ENCODE data around the gene SLC25A41. TPM values are rescaled to one million over a fixed set of nuclear protein-coding genes. Genes with fewer than 3 reads are reported as not detected.

Gene SLC25A41
- total and polyA plus RNA-seq, 2 donors (not counting 1 experiment from before 2014, with no cell fraction given): 0.30 to 0.48 TPM

GRCh38 chr19:6450166-6450565, 16.6 kb upstream of the SLC25A41 start:
- no peak overlapping the region for H2AFZ ChIP-seq (ENCODE audit: insufficient read depth, low read depth, low read length, poor library complexity, severe bottlenecking)
- DNase-seq: no peak
- TF ChIP-seq CTCF (IDR thresholded peaks at IDR 0.05) (no peak), EZH2 (IDR thresholded peaks at IDR 0.05; ENCODE audit: borderline replicate concordance, insufficient read depth, low read depth, low read length, poor library complexity, severe bottlenecking) (no peak)
- H3K36me3 ChIP-seq (replicated peaks in 1 of 2; ENCODE audit: control extremely low read depth in 1 of 2, control insufficient read depth in 1 of 2, extremely low read depth in 1 of 2, insufficient read depth in 2 of 2, low read length in 1 of 2): peaks cover 0 to 8% of the 10 kb centered on the region in 2 experiments
- Mint-ChIP-seq H3K4me3 (no peak overlapping the region), H3K4me1 (no peaks in the 10 kb centered on the region), H3K27ac (no peak overlapping the region), H3K27me3 (no peaks in the 10 kb centered on the region), H3K9me3 (ENCODE audit: insufficient read depth) (no peaks in the 10 kb centered on the region)
- no peak overlapping the region for H3K27ac ChIP-seq (ENCODE audit: low read length in 2 of 2)
- H3K4me2 ChIP-seq (replicated peaks; ENCODE audit: low read depth, low read length, poor library complexity, severe bottlenecking): no peak overlapping the region
- WGBS (ENCODE audit: insufficient coverage): 91% methylated on average over 1 of the region's 5 CpGs
- POLR2A ChIA-PET: no interaction called here
- intact Hi-C loops (cut with micrococcal nuclease): no loop called here
- H3K4me3 ChIP-seq (ENCODE audit: control extremely low read depth in 1 of 5, extremely low read depth in 1 of 5, insufficient read depth in 1 of 5, low read depth in 2 of 5, low read length in 4 of 5): no peak overlapping the region
- no peaks in the 10 kb centered on the region for H3K4me1 ChIP-seq (ENCODE audit: control insufficient read depth in 2 of 2, insufficient read depth in 2 of 2, low read length in 2 of 2)
- H3K9ac ChIP-seq (ENCODE audit: low read length): no peak overlapping the region
- peaks cover 0 to 29% (median 9%) of the 10 kb centered on the region in 3 donors for H3K9me3 ChIP-seq (ENCODE audit: control extremely low read depth in 1 of 3, control insufficient read depth in 2 of 3, insufficient read depth in 1 of 3, low read length in 2 of 3)
- no peaks in the 10 kb centered on the region for H3K27me3 ChIP-seq (replicated peaks in 1 of 4; ENCODE audit: control extremely low read depth in 1 of 4, control insufficient read depth in 3 of 4, insufficient read depth in 4 of 4, low read length in 3 of 4)
- no peaks in the 10 kb centered on the region for H3K79me2 ChIP-seq (ENCODE audit: control insufficient read depth, insufficient read depth, low read length)
- ATAC-seq (ENCODE audit: low read depth): no peak
- no peaks in the 10 kb centered on the region for H4K20me1 ChIP-seq (ENCODE audit: control insufficient read depth, insufficient read depth, low read length, poor library complexity, severe bottlenecking)
- CTCF ChIA-PET: no interaction called here

- Histone ChIP-seq H4K20me1 (ENCODE audit: control insufficient read depth, insufficient read depth, low read length, poor library complexity, severe bottlenecking) (no peaks in the 10 kb centered on the region), H3K27ac (ENCODE audit: low read length in 2 of 2) (no peak overlapping the region), H3K36me3 (replicated peaks in 1 of 2; ENCODE audit: control extremely low read depth in 1 of 2, control insufficient read depth in 1 of 2, extremely low read depth in 1 of 2, insufficient read depth in 2 of 2, low read length in 1 of 2) (no peaks in the 10 kb centered on the region), H3K4me3 (ENCODE audit: control extremely low read depth in 1 of 5, extremely low read depth in 1 of 5, insufficient read depth in 1 of 5, low read depth in 2 of 5, low read length in 4 of 5) (no peak overlapping the region), H3K9ac (ENCODE audit: low read length) (no peak overlapping the region), H3K27me3 (replicated peaks in 1 of 4; ENCODE audit: control extremely low read depth in 1 of 4, control insufficient read depth in 3 of 4, insufficient read depth in 4 of 4, low read length in 3 of 4) (no peaks in the 10 kb centered on the region), H3K9me3 (ENCODE audit: control extremely low read depth in 1 of 3, control insufficient read depth in 2 of 3, insufficient read depth in 1 of 3, low read length in 2 of 3) (peaks cover 0 to 12% (median 0%) of the 10 kb centered on the region in 3 donors), H2AFZ (ENCODE audit: insufficient read depth, low read depth, low read length, poor library complexity, severe bottlenecking) (no peak overlapping the region), H3K79me2 (ENCODE audit: control insufficient read depth, insufficient read depth, low read length) (no peaks in the 10 kb centered on the region), H3K4me2 (replicated peaks; ENCODE audit: low read depth, low read length, poor library complexity, severe bottlenecking) (no peak overlapping the region), H3K4me1 (ENCODE audit: control insufficient read depth in 2 of 2, insufficient read depth in 2 of 2, low read length in 2 of 2) (no peaks in the 10 kb centered on the region)
- no peak overlapping the region for H3K4me3 Mint-ChIP-seq
- intact Hi-C loops (cut with micrococcal nuclease): no loop called here
- H3K27me3 Mint-ChIP-seq: no peaks in the 10 kb centered on the region
- H3K9me3 Mint-ChIP-seq (ENCODE audit: insufficient read depth): no peaks in the 10 kb centered on the region
- no peak for TF ChIP-seq CTCF (IDR thresholded peaks at IDR 0.05)
- no peak for TF ChIP-seq EZH2 (IDR thresholded peaks at IDR 0.05; ENCODE audit: borderline replicate concordance, insufficient read depth, low read depth, low read length, poor library complexity, severe bottlenecking)
- ATAC-seq (ENCODE audit: low read depth) (no peak), DNase-seq (no peak)
- ChIA-PET CTCF (no interaction called here), POLR2A (no interaction called here)
- no peaks in the 10 kb centered on the region for H3K4me1 Mint-ChIP-seq
- 93% methylated on average over 2 of the region's 3 CpGs for WGBS (ENCODE audit: insufficient coverage)
- no peak overlapping the region for H3K27ac Mint-ChIP-seq
Measured at GRCh38 chr19:6448045-6448444, 14.5 kb upstream of the SLC25A41 start.

All from B cell (primary cell).